Heart left ventricle (tissue), 13 donors: ENCODE results near the gene MLC1.

ENCODE experiments used
- CTCF ChIP-seq, 12 donors: fragments of 200-600 bp; sonication (generic) in 4 of 12; IDR thresholded peaks; one replicate each; pipeline versions ENCODE4 v1.5.0 to v1.8.0; 2018 to 2022; ENCODE audit warnings: antibody characterized with exemption in 12 of 12, mild to moderate bottlenecking in 5 of 12
- POLR2A ChIP-seq, 2 donors: fragments of 450-650 bp; IDR thresholded peaks; one replicate each; pipeline ENCODE4 v1.6.1; 2017; ENCODE audit warnings: antibody characterized with exemption in 2 of 2, mild to moderate bottlenecking in 2 of 2, moderate library complexity in 2 of 2
- donor health status: ischemic (EF 13 %, LVEDD 7.1; RV severe dilation, severe dysfunction).
- donor health status: DM: no; HTN: yes; CAD: no.
- donor health status: DM: no; HTN: no; CAD: no.
- donor health status: ischemic (EF 25% LVEDD 6.9; RV normal size, moderate dysfunction).
- donor health status: ischemic (EF 25% LVEDD 5.7; RV mildly dilated, moderate dysfunction).
- donor health status: ischemic (EF 35%, LVEDD 5.7; RV mildly dilated, moderate dysfunction).
- donor health status: nonischemic (EF 11% LVEDD 7.7; RV severe dilation, severe dysfunction).
- donor health status: DM: yes; HTN: yes; CAD: no.
- donor health status: PGD.
- donor health status: ischemic (EF 29% LVEDD 5.4; RV normal size, mild dysfunction).
- donor health status: nonischemic (EF 23%, LVEDD 6.1; RV moderate dilation, normal function).

GRCh38 chr22:50034126-50035081 lies 50.8 kb downstream of the MLC1 start:
- TF ChIP-seq POLR2A (IDR thresholded peaks at IDR 0.05) (no peak), CTCF (IDR thresholded peaks at IDR 0.05) (no peak)
